GM18870 (cell line): Measurements from ENCODE around the gene SVIP.
A peak's percentile ranks its signal among the peaks of the same experiment; 100 is the strongest.

Experiments used
- ATAC-seq: cut with Tn5 transposase; IDR thresholded peaks from one replicate; pipeline ENCODE4 v1.9.1; 2021; ENCODE audit warnings: moderate library complexity; ENCODE audit not compliant: unreplicated experiment

The SVIP gene

DNA sequence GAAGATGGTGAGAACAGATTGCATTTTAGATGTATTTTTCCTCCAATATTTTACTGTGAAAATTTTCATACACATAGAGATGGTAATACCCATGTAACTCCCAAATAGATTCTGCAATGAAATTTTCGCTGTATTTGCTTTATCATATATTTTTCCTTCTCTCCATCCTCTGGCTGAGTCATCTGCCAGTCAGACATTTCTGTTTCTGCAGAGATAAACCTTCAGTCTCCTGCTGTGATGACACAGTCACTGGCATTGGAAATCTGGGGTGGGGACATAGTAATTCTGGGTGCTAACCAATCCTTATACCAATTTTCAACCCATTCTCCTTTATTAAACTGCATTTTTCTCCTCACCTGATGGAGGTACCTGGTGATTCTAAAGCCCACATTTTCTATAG, 33.7 kb downstream of the SVIP start:
- no peak for ATAC-seq

DNA sequence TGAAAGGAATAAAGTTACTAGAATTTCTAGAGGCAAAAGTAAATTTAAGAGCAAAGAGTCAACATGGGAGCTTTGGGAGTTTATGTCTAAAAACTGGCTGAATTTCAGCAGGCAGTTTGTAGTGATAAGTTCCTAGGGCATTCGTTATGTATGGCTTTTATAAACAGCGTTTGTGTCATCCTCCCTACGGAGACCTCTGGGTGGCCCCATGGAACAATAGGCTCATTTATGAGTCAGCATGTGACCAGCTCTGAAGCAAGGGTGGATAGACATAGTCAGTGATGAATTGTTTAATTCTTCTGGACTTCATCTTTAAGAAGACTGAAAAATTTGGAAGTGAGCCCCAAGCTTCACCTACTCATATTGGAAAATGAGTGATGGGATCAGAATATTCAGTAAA, 37.1 kb downstream of the SVIP start:
- no peak for ATAC-seq

DNA sequence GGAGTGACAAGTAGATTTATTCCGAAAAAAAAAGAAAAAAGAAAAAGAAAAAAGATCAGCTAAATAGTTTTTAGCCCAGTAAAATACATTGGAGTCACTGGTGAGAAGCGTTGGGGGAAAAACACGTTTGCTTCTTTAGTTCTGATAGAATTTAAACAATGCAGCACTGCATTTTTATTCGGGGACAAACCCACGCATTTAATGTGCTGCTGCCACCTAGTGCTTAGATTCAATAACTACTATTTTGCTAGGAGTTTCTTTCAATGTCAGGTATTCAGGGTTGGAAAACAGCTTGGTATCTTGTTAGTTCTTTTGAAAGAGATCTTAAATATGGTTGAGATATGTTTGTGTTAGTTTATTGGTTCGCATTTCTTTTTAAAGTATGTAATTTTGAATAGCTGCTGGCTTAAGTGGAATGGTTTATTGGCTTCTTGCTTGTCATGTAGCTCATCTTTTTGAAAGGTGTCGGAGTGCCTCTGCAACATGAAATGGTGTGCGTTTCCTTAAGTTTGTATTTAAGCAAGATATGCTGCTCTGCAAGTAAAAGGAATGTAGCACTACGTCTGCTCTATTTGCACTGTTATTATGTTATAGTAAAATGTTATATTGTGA, 41.9 kb downstream of the SVIP start:
- peak; percentile 43 for ATAC-seq

DNA sequence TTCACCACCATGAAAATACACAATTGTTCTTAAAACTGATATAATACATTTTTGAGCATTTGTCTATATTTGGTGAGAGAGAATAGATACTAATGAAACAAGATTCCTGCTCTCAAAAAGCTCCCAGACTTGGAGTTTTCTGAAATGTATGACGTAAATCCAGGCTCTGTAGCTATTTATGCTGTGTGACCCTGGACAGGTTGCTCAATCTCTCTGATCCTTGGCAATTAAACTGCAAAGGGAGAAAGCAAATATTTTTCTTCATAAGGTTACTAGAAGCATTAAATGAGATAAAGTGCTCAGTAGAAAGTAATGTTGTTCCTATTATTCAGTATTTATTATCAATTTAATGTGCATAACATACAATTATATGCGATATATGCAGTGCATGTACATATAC, 42.5 kb downstream of the SVIP start:
- no peak for ATAC-seq

DNA sequence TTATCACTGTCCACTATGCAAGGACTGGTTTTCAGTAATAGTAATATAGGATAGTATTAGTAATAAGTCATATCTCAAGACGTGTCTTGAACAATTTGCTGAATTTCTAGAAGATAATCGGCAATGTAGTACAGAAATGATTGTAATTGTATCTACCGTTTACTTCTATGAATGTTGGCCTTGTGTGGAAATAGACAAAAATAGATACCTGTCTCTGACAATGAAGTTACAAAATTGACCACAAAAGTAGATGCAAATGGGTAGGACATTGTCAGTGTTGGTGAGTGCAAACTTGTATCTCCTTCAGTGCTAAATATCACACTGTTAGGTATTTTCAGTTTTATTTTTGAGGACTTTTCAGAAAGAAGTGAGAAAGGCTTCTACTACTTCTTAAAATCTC, 43.1 kb downstream of the SVIP start:
- ATAC-seq: peak; percentile 91

DNA sequence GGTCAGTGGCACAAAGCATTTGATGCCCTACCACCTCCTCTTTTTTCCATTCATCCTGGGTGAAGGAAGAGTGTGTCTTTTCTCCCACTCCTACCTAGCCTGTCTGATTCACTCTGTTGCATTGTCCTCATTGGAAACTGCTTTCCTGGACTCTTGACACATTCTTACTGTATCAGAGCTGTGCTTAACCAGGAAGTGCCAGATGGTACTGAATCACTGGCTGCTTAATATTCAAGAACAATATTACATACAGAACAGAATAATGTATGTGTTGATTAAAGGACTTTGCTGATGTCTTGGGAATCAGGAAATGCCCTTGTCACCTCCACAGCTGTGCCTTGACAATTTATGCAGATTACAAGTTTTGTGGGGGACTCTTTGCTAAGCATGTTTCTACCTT, 44.4 kb downstream of the SVIP start:
- no peak for ATAC-seq

DNA sequence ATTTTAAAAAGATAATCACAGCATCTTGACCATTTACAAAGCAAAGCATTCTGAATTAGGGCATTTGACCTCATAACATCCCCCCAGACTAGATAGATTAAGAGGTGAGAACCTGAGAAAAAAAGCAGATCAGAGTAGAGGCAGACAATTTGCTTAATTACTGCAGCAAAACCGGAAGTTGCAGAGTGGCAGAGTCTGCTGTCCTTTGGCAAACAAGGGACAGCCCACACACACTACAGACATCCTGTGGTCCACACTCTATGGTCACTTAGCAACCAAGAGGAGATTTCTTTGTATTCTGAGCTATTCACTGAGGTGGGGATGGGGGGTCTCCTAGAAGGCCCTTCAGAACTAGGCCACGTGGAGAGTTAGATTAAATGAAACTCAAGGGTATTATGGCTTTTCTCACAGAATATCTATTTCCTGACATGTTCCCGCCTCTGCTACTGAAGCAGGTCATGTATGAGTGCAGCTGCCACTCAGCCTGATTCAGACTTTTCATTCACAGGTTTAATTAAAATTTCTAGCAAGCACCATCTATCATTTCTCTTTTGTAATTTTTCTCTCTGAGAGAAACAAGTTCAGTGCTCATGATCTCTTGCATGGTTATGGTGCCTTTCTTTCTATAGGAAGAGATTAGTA, 48.5 kb downstream of the SVIP start:
- ATAC-seq: peak; percentile 86

DNA sequence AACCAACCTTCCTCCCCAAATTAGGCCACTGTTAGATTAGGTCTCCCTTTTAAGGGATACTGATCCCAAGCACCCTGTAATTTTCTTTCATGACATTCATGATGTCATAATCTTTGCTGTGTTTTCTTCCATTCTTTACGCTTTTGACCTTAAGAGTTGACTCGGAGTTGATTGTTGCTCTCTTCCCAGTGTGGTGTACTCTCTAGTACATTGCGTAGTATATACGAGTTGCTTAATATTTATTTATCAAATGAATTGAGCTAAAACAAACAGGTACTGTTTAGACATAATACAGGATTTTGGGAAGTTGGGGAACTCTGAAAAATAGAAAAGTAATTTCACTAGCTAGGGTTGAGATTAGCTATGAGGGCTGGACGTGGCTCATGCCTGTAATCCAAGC, 49.8 kb downstream of the SVIP start:
- ATAC-seq: no peak

DNA sequence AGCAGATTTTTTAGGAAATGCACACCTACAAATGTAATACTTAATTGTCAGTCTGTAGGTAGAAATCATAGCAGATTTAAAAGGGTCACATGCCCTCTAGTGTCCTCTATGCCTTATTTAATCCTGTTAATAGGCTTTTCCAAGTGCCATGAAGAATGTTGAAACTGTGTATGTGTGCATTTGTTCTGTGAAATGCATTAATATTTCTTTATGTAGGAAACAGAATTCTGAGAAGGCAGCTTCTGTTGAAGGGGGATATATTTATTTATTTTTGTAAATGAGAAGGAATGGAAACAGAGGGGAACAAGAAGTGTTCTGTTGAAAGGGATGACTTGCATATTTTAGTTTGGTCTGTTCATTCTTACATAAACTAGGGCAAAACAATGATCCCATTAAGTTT, 51.0 kb downstream of the SVIP start:
- ATAC-seq: no peak

DNA sequence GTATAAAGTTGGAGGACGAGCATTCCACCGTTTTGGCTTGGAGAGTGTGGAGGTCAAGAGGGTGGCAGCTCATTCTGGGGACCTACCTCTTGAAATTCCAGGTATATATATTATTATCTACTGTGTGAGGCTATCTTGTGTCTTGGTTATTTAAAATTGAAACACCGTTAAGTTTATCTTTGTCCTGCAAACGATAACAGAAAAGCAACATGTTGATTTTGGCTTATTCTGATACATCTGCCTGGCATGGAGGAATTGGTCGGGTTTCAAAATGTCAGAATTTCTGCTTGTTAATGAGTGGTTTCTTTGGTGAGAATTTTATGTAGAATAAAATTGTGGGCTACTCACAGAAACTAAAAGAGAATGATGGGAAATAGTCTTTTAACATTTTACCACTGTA, 54.4 kb downstream of the SVIP start:
- no peak for ATAC-seq

DNA sequence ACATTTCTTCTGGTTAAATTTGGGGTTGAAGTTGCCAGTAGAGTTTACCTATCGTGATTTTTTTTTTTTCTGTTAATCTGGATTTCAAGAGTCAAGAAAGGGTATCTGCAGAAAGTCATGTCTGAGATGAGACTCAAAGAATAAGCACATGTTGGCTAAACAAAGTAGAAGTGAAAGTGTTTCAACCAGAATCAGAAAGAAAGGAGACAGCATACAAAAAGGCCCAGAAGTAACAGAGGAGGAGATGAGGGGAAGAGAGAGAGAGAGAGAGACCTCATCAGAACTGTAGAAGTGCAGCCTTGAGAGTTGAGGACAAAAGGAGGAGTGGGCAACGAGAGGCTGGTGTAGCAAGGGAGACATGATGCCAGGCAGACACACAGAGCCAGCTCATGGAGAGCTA, 54.9 kb downstream of the SVIP start:
- ATAC-seq: peak; percentile 71

DNA sequence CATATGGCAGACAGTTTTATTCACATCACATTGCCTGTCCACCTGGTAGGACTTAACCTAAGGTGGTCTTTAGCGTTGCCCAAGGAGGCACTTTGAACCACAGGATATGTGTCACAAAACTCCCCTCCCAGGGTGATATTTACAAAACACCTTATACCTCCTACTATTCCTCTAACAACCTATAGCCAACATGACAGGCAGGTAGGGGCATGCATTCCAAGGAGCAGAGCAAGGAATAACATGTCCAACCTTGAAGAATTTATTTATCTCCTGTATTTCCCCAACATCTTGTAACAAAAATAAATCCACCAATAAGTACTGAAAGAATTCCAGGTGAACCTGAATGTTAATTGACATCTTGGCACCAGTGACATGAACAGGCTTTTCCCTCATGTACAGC, 60.5 kb downstream of the SVIP start:
- no peak for ATAC-seq
